Measurements from ENCODE around the gene RAB27A.

RAB27A gene

DNA sequence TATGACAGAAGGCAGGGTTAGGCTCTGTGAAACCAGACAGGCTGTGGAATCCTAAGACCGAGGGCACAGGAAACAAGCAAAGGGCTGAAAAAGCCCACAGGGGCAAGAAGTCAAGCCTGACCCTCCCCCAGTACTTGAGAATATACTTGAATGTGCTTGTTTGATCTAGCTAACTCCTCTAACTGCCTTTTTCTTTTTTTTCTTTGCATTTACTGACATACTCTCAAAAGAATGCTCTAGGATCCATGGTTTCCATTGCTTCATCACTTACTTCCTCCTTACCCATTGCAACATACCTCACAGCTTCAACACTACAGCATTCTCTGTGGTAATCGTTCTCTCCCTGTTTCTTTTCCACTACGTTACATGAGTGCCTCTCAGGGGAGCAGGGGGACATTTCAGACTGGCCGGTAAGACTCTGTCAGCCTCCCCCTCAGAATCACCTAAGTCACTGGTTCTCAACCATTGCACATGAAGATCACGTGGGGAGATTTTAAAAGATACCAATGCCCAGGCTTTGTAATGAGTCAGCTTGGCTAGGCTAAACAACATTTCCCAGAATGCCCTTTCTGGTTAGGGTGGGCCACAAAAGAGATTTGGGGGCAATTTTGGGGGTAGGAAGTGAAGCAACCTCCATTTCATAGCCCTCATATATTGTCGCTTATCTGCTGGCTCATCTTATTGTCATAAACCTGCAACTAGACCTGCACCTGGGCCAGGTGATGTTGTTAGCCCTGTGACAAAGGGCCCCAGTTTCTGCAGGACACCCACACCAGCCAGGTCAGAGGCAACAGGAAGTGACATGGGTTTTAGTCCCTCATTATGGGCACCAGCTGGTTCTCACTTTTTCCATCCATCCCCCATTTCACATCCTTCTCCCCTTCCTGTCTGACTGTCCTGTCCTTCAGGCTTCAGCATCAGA lies 68.3 kb downstream of the RAB27A start:
- Histone ChIP-seq H4K20me1 (ENCODE audit: insufficient read depth, low read length) (no peaks in the 10 kb centered on the region), H2AFZ (ENCODE audit: low read length) (no peak overlapping the region), H3F3A (ENCODE audit: insufficient read depth, low read length) (peaks cover 12% of the 10 kb centered on the region; the same call in 1 of the 2 replicates), H3K9me2 (replicated peaks; ENCODE audit: insufficient read depth, low read length) (no peaks in the 10 kb centered on the region), H3K27ac (ENCODE audit: low read length) (peak overlapping the region; percentile 42; the same call in 1 of the 2 replicates), H3K79me2 (ENCODE audit: low read length) (no peaks in the 10 kb centered on the region), H3K4me1 (ENCODE audit: low read length) (peaks cover 39% of the 10 kb centered on the region), H3K9me3 (replicated peaks; ENCODE audit: insufficient read depth, low read length) (no peaks in the 10 kb centered on the region), H3K27me3 (replicated peaks; ENCODE audit: insufficient read depth, low read length) (no peaks in the 10 kb centered on the region), H3K4me2 (ENCODE audit: low read depth, low read length) (0 out of 2 replicates have a peak overlapping the region, but pooled peaks have one; percentile 61), H3K9ac (ENCODE audit: low read length) (no peak overlapping the region), H3K4me3 (ENCODE audit: low read length) (no peak overlapping the region), H3K36me3 (replicated peaks; ENCODE audit: insufficient read depth, low read length) (peaks cover 3% of the 10 kb centered on the region)
- DNase-seq, result peak; percentile 35
- TF ChIP-seq EZH2phosphoT487 (IDR thresholded peaks at IDR 0.05; ENCODE audit: low read length), result no peak

DNA sequence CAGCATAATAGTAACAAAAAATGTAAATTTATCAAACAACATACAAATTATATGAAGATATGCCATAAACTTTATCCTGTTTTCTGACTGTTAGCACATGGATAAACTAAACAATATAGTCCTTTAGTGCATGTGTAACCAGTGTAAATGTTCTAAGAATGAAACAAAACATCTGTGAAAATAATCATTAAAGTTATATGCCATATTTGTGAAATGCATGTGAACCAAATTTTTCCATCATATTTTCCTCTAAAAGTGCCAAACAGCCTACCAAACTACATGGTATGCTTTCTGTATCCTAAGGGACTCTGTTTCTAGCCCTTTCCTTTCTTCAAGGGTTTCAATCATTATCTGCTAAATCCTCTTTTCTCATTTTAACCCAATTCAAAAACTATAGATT lies 69.0 kb downstream of the RAB27A start:
- H4K20me1 ChIP-seq (ENCODE audit: insufficient read depth, low read length), result no peaks in the 10 kb centered on the region
- no peaks in the 10 kb centered on the region for H3K9me3 ChIP-seq (replicated peaks; ENCODE audit: insufficient read depth, low read length)
- no peak overlapping the region for H3K4me3 ChIP-seq (ENCODE audit: low read length)
- no peaks in the 10 kb centered on the region for H3K79me2 ChIP-seq (ENCODE audit: low read length)
- H3K4me2 ChIP-seq (ENCODE audit: low read depth, low read length), result no peak overlapping the region
- no peak for TF ChIP-seq EZH2 (optimal IDR thresholded peaks at IDR 0.05; ENCODE audit: low read depth, low read length)
- TF ChIP-seq, protein P1, sequence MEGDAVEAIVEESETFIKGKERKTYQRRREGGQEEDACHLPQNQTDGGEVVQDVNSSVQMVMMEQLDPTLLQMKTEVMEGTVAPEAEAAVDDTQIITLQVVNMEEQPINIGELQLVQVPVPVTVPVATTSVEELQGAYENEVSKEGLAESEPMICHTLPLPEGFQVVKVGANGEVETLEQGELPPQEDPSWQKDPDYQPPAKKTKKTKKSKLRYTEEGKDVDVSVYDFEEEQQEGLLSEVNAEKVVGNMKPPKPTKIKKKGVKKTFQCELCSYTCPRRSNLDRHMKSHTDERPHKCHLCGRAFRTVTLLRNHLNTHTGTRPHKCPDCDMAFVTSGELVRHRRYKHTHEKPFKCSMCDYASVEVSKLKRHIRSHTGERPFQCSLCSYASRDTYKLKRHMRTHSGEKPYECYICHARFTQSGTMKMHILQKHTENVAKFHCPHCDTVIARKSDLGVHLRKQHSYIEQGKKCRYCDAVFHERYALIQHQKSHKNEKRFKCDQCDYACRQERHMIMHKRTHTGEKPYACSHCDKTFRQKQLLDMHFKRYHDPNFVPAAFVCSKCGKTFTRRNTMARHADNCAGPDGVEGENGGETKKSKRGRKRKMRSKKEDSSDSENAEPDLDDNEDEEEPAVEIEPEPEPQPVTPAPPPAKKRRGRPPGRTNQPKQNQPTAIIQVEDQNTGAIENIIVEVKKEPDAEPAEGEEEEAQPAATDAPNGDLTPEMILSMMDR (IDR thresholded peaks at IDR 0.05; ENCODE audit: low read length), result no peak
- no peak for TF ChIP-seq EZH2phosphoT487 (IDR thresholded peaks at IDR 0.05; ENCODE audit: low read length)
- H3F3A ChIP-seq (ENCODE audit: insufficient read depth, low read length), result peaks cover 12% of the 10 kb centered on the region; the same call in 1 of the 2 replicates
- no peaks in the 10 kb centered on the region for H3K27me3 ChIP-seq (replicated peaks; ENCODE audit: insufficient read depth, low read length)
- no peak for DNase-seq
- H3K9ac ChIP-seq (ENCODE audit: low read length), result no peak overlapping the region
- no peaks in the 10 kb centered on the region for H3K9me2 ChIP-seq (replicated peaks; ENCODE audit: insufficient read depth, low read length)
- H3K36me3 ChIP-seq (replicated peaks; ENCODE audit: insufficient read depth, low read length), result peaks cover 3% of the 10 kb centered on the region
- H2AFZ ChIP-seq (ENCODE audit: low read length), result no peak overlapping the region
- peaks cover 39% of the 10 kb centered on the region for H3K4me1 ChIP-seq (ENCODE audit: low read length)
- H3K27ac ChIP-seq (ENCODE audit: low read length), result no peak overlapping the region

DNA sequence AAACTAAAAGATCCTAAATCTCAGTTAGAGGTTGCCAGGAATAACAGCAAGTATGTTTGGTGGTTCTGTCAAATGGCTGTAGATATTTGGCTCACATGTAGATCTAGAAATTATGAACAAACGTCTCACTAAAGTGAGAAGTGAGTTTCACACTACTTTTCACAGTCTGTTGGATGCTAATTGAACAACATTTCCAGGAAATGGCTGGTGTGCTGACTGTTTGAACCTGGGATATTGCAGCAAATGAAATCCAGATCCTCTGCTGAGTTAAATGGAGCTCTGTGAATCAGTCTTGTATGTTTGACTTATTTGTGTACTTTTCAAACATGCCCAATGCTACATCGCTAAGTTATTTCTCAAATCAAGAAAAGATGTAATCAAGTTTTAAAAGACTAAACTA lies 71.6 kb downstream of the RAB27A start:
- Histone ChIP-seq H3K4me1 (ENCODE audit: low read length) (peaks cover 27% of the 10 kb centered on the region), H3K27me3 (replicated peaks; ENCODE audit: insufficient read depth, low read length) (no peaks in the 10 kb centered on the region), H3K9me2 (replicated peaks; ENCODE audit: insufficient read depth, low read length) (no peaks in the 10 kb centered on the region), H3K9me3 (replicated peaks; ENCODE audit: insufficient read depth, low read length) (no peaks in the 10 kb centered on the region), H3K4me2 (ENCODE audit: low read depth, low read length) (no peak overlapping the region), H3F3A (ENCODE audit: insufficient read depth, low read length) (peaks cover 12% of the 10 kb centered on the region; the same call in 1 of the 2 replicates), H3K4me3 (ENCODE audit: low read length) (no peak overlapping the region), H4K20me1 (ENCODE audit: insufficient read depth, low read length) (no peaks in the 10 kb centered on the region), H3K36me3 (replicated peaks; ENCODE audit: insufficient read depth, low read length) (peaks cover 3% of the 10 kb centered on the region), H3K79me2 (ENCODE audit: low read length) (no peaks in the 10 kb centered on the region), H3K27ac (ENCODE audit: low read length) (no peak overlapping the region), H2AFZ (ENCODE audit: low read length) (no peak overlapping the region), H3K9ac (ENCODE audit: low read length) (no peak overlapping the region)
- DNase-seq, result no peak
- TF ChIP-seq, protein P1 (IDR thresholded peaks at IDR 0.05; ENCODE audit: low read length), result no peak
- TF ChIP-seq EZH2 (optimal IDR thresholded peaks at IDR 0.05; ENCODE audit: low read depth, low read length), result no peak
- TF ChIP-seq EZH2phosphoT487 (IDR thresholded peaks at IDR 0.05; ENCODE audit: low read length), result no peak

DNA sequence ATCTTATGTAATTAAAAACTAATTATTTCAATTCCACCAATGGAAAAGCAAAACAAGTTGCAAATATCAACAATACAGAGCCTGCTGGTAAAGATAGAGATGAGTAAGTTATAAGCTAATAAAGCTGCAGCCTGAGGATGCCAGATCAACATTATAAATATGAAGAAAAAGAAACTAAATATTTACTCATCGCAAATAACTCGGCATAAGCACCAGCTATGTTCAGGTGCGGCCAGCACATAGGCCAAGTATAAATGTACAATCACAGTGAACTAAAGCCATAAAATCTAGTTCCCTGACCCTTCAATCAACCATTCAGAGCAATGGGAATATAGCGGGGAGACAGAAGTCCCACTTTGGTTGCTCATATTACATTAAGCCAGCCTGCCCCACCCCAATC lies 85.1 kb downstream of the RAB27A start:
- DNase-seq, result no peak

More for the DNA sequence above, 85.1 kb downstream of the RAB27A start:
- Histone ChIP-seq H4K20me1 (ENCODE audit: insufficient read depth, low read length) (no peaks in the 10 kb centered on the region), H3K79me2 (ENCODE audit: low read length) (no peaks in the 10 kb centered on the region), H3K36me3 (replicated peaks; ENCODE audit: insufficient read depth, low read length) (no peaks in the 10 kb centered on the region), H3K9ac (ENCODE audit: low read length) (no peak overlapping the region), H3K4me1 (ENCODE audit: low read length) (no peaks in the 10 kb centered on the region), H3F3A (ENCODE audit: insufficient read depth, low read length) (no peaks in the 10 kb centered on the region), H3K4me2 (ENCODE audit: low read depth, low read length) (no peak overlapping the region), H3K9me2 (replicated peaks; ENCODE audit: insufficient read depth, low read length) (no peaks in the 10 kb centered on the region), H2AFZ (ENCODE audit: low read length) (no peak overlapping the region), H3K9me3 (replicated peaks; ENCODE audit: insufficient read depth, low read length) (no peaks in the 10 kb centered on the region), H3K4me3 (ENCODE audit: low read length) (no peak overlapping the region), H3K27me3 (replicated peaks; ENCODE audit: insufficient read depth, low read length) (no peaks in the 10 kb centered on the region), H3K27ac (ENCODE audit: low read length) (no peak overlapping the region)
- TF ChIP-seq EZH2 (optimal IDR thresholded peaks at IDR 0.05; ENCODE audit: low read depth, low read length) (no peak), EZH2phosphoT487 (IDR thresholded peaks at IDR 0.05; ENCODE audit: low read length) (no peak)
- TF ChIP-seq, protein P1 (IDR thresholded peaks at IDR 0.05; ENCODE audit: low read length), result no peak
